CD4-positive, alpha-beta T cell treated with Interleukin-1 beta for 1 hour (primary cell): ENCODE results near the gene ARFGEF3.
"Not testable (repeated sequence)": the region's sequence is repeated elsewhere in the genome, so short reads cannot be mapped to it uniquely, and the experiment has no call there.

Experiments used
- DNase-seq, 2 donors: peaks; one replicate each; pipeline ENCODE4 v3.0.0-alpha.2; 2020 to 2022

Gene ARFGEF3

DNA sequence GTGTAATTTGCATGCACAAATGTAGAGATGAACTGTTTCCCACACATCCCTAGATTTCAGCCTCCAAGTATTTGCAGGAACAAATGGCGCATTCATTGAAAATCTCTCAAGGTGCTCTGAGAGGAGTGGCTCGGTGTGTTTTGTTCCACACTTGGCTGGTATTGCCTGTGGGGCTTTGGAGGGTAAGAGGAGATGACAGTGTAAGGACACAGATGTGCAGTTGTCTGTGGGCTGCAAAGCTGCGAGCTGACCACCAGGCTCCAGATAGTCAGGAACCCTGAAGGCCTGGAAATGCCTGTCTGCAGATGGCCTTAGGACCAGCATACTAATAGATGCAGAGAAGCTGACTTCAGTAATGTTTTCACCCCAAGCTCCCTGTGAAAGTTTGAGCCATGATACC, 114.2 kb downstream of the ARFGEF3 start:
- no peak for DNase-seq

- no peak for DNase-seq
These were observed 116.1 kb downstream of the ARFGEF3 start for GRCh38 chr6:138277835-138278234.

DNA sequence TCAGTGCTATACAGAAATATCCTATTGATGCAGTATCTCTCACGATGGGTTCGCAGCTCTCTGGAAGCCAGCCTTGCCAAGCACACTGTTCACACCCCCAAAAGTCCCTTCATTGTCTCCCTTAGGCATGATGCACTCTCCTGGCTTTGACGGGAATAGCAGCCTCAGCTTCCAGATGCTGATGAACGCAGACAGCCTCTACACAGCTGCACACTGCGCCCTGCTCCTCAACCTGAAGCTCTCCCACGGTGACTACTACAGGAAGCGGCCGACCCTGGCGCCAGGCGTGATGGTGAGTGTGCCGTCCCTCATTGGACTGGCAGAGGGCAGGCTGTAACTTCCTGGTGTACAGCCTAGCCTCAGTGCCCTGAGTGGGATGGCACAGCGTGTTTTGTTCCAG, 116.6 kb downstream of the ARFGEF3 start:
- no peak for DNase-seq

- DNase-seq = no peak
These were observed 124.1 kb downstream of the ARFGEF3 start for GRCh38 chr6:138285800-138286199.

DNA sequence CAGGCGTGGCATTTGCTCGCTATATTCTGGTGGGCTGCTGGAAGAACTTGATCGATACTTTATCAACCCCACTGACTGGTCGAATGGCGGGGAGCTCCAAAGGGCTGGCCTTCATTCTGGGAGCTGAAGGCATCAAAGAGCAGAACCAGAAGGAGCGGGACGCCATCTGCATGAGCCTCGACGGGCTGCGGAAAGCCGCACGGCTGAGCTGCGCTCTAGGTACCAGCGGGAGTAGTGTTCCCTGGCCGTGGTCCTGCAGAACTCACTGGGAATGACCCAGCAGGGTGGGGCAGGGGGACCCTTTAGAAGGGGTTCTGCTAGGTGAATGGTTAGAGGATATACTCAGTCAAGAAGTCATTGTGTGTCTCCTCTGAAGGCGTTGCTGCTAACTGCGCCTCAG, 125.0 kb downstream of the ARFGEF3 start:
- DNase-seq = no peak

GRCh38 chr6:138287144-138287955, 125.6 kb downstream of the ARFGEF3 start:
- peak; percentile 32 to 51 for DNase-seq

GRCh38 chr6:138288428-138289085, 126.8 kb downstream of the ARFGEF3 start:
- DNase-seq = not testable (repeated sequence)

DNA sequence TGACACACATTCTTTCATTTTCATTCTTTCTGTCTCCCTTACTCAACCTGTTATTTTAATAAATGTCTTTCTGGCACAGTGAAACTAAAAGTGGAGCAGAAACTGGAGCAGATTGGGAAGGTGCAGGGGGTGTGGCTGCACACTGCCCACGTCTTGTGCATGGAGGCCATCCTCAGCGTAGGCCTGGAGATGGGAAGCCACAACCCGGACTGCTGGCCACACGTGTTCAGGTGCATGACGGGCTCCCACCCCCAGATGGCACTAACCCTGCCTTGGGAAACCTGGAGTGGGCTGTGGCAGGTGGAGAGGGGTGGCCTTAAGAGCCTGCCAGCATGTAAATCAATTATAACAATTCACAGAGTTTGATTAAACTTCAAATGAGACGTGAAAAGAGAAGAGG, 128.0 kb downstream of the ARFGEF3 start:
- no peak for DNase-seq

GRCh38 chr6:138290423-138290962, 128.8 kb downstream of the ARFGEF3 start:
- no peak for DNase-seq

DNA sequence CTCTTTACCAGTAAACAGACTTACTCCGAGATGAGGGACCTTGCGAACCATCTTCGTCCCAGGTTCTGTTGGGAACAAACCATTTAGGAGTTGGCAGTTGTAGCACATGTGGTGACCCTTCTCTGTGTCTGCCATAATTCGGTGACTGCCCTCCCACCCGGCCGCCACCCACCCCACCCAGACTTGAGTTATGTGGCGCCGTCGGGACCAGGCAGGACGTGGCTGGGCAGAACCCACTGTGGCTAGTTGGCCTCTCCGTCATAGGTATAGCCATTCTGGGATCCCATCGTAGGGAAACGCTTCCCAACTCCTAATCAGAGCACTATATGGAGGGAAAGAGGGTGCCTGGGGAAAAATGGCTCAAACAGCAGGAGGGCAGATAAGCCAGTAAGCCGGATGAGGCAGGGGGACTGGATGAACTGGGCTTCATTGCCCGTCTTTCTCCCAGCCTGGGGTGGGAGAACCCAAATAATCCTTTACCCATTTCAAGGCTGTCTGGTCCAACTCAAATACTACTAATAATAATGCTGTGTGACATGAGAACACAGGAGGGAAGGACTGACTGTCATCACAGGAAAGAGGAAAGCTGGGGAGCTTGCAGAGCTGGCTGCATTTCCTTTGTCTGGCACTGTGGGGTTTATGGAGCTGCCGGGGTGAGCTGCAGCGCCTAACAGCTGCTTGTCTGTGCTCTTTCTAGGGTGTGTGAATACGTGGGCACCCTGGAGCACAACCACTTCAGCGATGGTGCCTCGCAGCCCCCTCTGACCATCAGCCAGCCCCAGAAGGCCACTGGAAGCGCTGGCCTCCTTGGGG, 129.5 kb downstream of the ARFGEF3 start:
- no peak for DNase-seq

DNA sequence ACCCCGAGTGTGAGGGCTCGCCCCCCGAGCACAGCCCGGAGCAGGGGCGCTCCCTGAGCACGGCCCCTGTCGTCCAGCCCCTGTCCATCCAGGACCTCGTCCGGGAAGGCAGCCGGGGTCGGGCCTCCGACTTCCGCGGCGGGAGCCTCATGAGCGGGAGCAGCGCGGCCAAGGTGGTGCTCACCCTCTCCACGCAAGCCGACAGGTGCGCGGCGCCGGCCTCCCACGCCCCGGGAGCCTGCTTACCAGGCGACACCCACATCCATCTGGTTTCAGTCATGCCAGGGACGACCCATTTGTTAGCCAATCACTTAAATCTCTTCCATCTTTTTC, 130.1 kb downstream of the ARFGEF3 start:
- no peak for DNase-seq

GRCh38 chr6:138292482-138292881, 130.7 kb downstream of the ARFGEF3 start:
- no peak for DNase-seq

DNA sequence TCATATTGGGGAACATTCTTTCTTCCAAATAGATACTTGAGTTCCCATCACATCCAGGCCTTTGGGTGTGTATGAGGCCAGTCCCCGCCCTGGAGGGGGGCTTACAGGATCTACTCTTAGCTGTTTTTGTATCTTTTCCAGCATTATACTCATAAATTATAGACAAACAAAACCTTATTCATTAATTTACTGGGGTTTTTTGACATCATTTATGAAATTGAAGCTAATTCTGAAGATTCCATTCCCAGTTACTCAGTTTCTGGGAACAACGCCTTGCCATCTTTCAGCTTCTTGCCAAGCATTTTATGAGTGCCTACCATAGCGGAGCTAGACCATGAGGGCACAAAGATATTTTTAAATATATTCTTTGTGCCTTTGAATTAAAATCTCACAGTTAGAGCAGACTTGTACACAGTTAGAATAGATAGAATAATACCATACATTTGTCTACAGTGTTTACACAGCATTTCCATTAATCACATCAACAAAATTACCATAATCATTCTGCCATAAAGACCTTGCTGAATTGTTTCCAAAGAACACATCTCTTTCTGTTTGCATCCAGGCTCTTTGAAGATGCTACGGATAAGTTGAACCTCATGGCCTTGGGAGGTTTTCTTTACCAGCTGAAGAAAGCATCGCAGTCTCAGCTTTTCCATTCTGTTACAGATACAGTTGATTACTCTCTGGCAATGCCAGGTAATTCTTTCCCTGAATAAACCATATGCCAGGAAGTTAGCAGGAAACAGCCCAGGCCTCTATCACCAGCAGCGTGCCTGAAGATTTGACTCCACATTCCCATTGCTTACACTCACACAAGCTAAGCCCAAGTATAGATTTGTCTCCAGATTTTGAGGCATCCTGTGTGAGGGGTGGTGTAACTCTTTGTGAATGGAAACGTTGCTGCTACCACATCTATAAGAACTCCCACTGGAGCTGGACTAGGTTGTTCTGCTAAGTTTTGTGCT, 132.0 kb downstream of the ARFGEF3 start:
- no peak for DNase-seq

GRCh38 chr6:138296381-138296780, 134.6 kb downstream of the ARFGEF3 start:
- no peak for DNase-seq

GRCh38 chr6:138296786-138297185, 135.0 kb downstream of the ARFGEF3 start:
- DNase-seq = no peak

DNA sequence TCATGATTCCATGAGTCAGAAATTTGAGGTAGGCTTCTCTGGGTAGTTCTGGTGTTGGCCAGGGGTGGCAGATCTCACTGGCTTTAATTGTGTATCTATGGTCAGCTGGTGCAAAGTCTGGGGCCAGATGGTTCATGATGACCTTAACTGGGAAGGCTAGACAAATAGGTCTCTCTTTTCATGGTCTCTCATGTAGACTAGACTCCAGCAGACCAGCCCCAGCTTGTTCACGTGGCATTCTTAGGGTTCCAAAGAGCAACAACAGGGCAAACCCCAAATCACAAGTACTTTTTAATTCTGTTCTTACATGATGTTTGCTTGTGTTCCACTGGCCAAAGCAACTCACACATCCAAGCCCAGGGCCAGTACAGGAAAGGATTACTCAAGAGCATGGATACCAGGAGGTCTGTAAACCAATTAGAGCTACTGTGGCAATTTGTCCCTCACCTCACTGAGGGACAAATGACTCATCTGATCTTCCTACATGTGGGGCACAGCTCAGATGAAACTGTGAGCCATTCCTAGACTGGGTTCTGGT, 136.1 kb downstream of the ARFGEF3 start:
- no peak for DNase-seq

GRCh38 chr6:138300469-138300868, 138.7 kb downstream of the ARFGEF3 start:
- DNase-seq = no peak

GRCh38 chr6:138302554-138302953, 140.8 kb downstream of the ARFGEF3 start:
- no peak for DNase-seq

- DNase-seq = no peak
These were observed 145.6 kb downstream of the ARFGEF3 start for GRCh38 chr6:138307352-138307751.

DNA sequence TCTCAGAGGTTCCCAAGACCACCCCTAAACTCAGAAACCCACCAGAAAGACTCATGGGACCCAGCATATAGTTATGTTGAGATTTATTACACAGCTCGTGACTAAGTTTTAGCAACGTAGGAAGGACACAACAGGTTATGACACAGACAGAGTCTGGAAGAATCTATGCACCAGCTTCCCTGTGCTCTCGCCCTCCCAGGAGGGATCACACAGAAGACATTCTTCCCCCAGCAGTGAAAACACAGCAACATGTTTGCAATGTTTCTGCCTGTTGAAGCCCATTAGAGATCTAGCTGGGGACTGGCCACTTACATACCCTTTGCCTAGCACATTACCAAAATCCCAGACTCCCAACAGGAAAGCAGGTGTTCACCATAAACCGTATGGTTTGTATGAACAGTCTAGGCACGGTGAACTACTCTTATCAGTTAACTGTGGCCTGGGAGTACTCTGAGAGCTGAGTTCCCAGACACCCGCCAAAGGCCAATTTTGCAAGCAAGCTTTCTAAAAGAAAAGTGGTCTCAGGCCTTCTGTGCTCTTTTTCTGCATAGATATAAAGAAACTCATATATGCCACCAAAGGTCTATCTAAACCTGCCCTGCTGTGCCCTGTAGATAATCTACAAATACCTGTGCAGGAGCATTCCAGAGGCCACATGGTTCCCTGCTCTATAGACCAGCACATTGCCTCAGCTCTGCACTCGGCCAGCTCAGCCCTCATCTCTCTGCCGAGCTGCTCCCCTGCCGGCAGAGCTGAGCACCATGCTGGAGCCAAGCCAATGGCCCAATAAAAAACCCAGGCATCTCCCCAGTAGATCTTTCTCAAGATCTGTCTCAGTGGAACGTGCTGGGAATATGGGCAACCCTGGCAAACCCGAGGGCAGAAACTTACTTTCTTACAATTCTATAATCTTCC, 146.3 kb downstream of the ARFGEF3 start:
- DNase-seq = no peak

GRCh38 chr6:138308731-138309110, 147.0 kb downstream of the ARFGEF3 start:
- DNase-seq = no peak
